Right lobe of liver (tissue), 4 donors: Measurements from ENCODE around the gene SNX10.

Experiments
- POLR2A ChIP-seq: fragments of 450-650 bp; IDR thresholded peaks from one replicate; pipeline ENCODE4 v1.6.1; 2017; ENCODE audit warnings: antibody characterized with exemption, mild to moderate bottlenecking
- TF ChIP-seq, protein P1 (sequence below), 4 donors: fragments of 200-600 bp in 3 of 4; fragments of 450-650 bp in 1 of 4; IDR thresholded peaks; one replicate each; pipeline versions ENCODE4 v1.5.1 to v1.8.0; 2016 to 2022; ENCODE audit warnings: antibody characterized with exemption in 4 of 4, mild to moderate bottlenecking in 2 of 4
- donor health status: DM: no; HTN: no; CAD: no.
- donor health status: DM: no; HTN: no; CAD: no.
- donor health status: DM: no; HTN: yes; CAD: no.

DNA sequence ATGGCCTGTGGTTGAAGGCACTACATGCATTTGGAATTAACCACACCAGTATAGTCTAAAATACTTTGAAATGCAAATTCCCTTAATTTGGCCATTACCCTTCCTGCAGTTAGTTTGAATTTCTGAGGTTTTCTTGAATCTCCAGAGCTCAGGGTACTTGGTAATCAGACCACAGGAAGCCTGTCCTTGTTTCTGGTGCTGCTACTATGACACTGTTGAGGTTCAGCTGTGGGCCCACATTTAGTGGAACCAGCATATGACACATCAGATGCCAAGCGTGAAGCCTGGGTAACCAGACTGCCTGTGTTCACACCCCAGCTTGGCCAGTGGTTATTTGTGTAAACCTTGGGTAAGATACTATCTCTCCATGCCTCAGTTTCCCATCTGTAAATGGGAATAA is 124.3 kb downstream of the SNX10 start:
- TF ChIP-seq, protein P1, sequence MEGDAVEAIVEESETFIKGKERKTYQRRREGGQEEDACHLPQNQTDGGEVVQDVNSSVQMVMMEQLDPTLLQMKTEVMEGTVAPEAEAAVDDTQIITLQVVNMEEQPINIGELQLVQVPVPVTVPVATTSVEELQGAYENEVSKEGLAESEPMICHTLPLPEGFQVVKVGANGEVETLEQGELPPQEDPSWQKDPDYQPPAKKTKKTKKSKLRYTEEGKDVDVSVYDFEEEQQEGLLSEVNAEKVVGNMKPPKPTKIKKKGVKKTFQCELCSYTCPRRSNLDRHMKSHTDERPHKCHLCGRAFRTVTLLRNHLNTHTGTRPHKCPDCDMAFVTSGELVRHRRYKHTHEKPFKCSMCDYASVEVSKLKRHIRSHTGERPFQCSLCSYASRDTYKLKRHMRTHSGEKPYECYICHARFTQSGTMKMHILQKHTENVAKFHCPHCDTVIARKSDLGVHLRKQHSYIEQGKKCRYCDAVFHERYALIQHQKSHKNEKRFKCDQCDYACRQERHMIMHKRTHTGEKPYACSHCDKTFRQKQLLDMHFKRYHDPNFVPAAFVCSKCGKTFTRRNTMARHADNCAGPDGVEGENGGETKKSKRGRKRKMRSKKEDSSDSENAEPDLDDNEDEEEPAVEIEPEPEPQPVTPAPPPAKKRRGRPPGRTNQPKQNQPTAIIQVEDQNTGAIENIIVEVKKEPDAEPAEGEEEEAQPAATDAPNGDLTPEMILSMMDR (IDR thresholded peaks at IDR 0.05) = no peak
- no peak for TF ChIP-seq POLR2A
